ENCODE measurements around the gene SLC1A5. TPM values are rescaled to one million over a fixed set of nuclear protein-coding genes. Genes with fewer than 3 reads are reported as not detected.
"Not testable (repeated sequence)": the region's sequence is repeated elsewhere in the genome, so short reads cannot be mapped to it uniquely, and the experiment has no call there.

Gene SLC1A5
- total RNA-seq, 2 donors from 2014 or later: 77.6 to 78.1 TPM

- peak overlapping the region; percentile 52 for H3K27ac Mint-ChIP-seq
- Histone ChIP-seq H3K4me1 (ENCODE audit: control insufficient read depth, insufficient read depth, low read length) (peaks cover 2% of the 10 kb centered on the region), H3K36me3 (ENCODE audit: control insufficient read depth, insufficient read depth, low read length) (peaks cover 27% of the 10 kb centered on the region), H3K9ac (ENCODE audit: extremely low read depth, low read length, poor library complexity, severe bottlenecking) (no peak overlapping the region), H3K27ac (ENCODE audit: low read depth, low read length) (no peak overlapping the region), H3K27me3 (ENCODE audit: control insufficient read depth, insufficient read depth, low read length, poor library complexity, severe bottlenecking) (no peaks in the 10 kb centered on the region), H3K9me3 (ENCODE audit: control insufficient read depth, low read length) (no peaks in the 10 kb centered on the region), H3K4me3 (ENCODE audit: low read length) (no peak overlapping the region)
- TF ChIP-seq CTCF (conservative IDR thresholded peaks at IDR 0.05): no peak
- H3K36me3 Mint-ChIP-seq (ENCODE audit: low read depth): peaks cover 54% of the 10 kb centered on the region
- no peak for DNase-seq
- H3K4me1 Mint-ChIP-seq: peaks cover 23% of the 10 kb centered on the region
- no peaks in the 10 kb centered on the region for H3K9me3 Mint-ChIP-seq
- 94 to 96% methylated on average over 5 to 7 of the region's 7 CpGs for WGBS, 2 experiments (ENCODE audit: insufficient coverage in 1 of 2, insufficient read length in 1 of 2)
- no peak overlapping the region for H3K4me3 Mint-ChIP-seq
- peaks cover 10% of the 10 kb centered on the region for H3K27me3 Mint-ChIP-seq (ENCODE audit: insufficient read depth)
Observed at GRCh38 chr19:46782355-46783019, 5.9 kb downstream of the SLC1A5 start.

GRCh38 chr19:46777956-46778645 is 10.3 kb downstream of the SLC1A5 start:
- H3K36me3 ChIP-seq (ENCODE audit: control insufficient read depth, insufficient read depth, low read length): peaks cover 37% of the 10 kb centered on the region
- WGBS, 2 experiments (ENCODE audit: insufficient coverage in 1 of 2, insufficient read length in 1 of 2): 94 to 100% methylated on average over 6 to 12 of the region's 12 CpGs
- not testable (repeated sequence) for H3K27me3 Mint-ChIP-seq (ENCODE audit: insufficient read depth); H3K4me3 ChIP-seq (ENCODE audit: low read length); H3K4me3 Mint-ChIP-seq; DNase-seq; H3K9ac ChIP-seq (ENCODE audit: extremely low read depth, low read length, poor library complexity, severe bottlenecking); H3K27me3 ChIP-seq (ENCODE audit: control insufficient read depth, insufficient read depth, low read length, poor library complexity, severe bottlenecking); H3K9me3 Mint-ChIP-seq; H3K4me1 Mint-ChIP-seq; H3K27ac Mint-ChIP-seq; H3K4me1 ChIP-seq (ENCODE audit: control insufficient read depth, insufficient read depth, low read length); H3K27ac ChIP-seq (ENCODE audit: low read depth, low read length); H3K9me3 ChIP-seq (ENCODE audit: control insufficient read depth, low read length)
- H3K36me3 Mint-ChIP-seq (ENCODE audit: low read depth): peaks cover 62% of the 10 kb centered on the region

GRCh38 chr19:46776927-46777911 is 11.2 kb downstream of the SLC1A5 start:
- no peak for TF ChIP-seq CTCF (conservative IDR thresholded peaks at IDR 0.05)
- H3K9me3 ChIP-seq (ENCODE audit: control insufficient read depth, low read length): no peaks in the 10 kb centered on the region
- Mint-ChIP-seq H3K9me3 (no peaks in the 10 kb centered on the region), H3K4me1 (no peaks in the 10 kb centered on the region), H3K27me3 (ENCODE audit: insufficient read depth) (no peaks in the 10 kb centered on the region), H3K4me3 (no peak overlapping the region), H3K27ac (no peak overlapping the region), H3K36me3 (ENCODE audit: low read depth) (peaks cover 53% of the 10 kb centered on the region)
- peak; percentile 95 for DNase-seq
- H3K27me3 ChIP-seq (ENCODE audit: control insufficient read depth, insufficient read depth, low read length, poor library complexity, severe bottlenecking): no peaks in the 10 kb centered on the region
- 95 to 99% methylated on average over 19 to 32 of the region's 33 CpGs for WGBS, 2 experiments (ENCODE audit: insufficient coverage in 1 of 2, insufficient read length in 1 of 2)
- no peak overlapping the region for H3K27ac ChIP-seq (ENCODE audit: low read depth, low read length)
- H3K36me3 ChIP-seq (ENCODE audit: control insufficient read depth, insufficient read depth, low read length): peaks cover 29% of the 10 kb centered on the region
- no peak overlapping the region for H3K9ac ChIP-seq (ENCODE audit: extremely low read depth, low read length, poor library complexity, severe bottlenecking)
- H3K4me3 ChIP-seq (ENCODE audit: low read length): no peak overlapping the region
- H3K4me1 ChIP-seq (ENCODE audit: control insufficient read depth, insufficient read depth, low read length): no peaks in the 10 kb centered on the region
